Liver (tissue), 3 donors: ENCODE measurements around the gene ACACA.
"Not testable (repeated sequence)": the region's sequence is repeated elsewhere in the genome, so short reads cannot be mapped to it uniquely, and the experiment has no call there.

Source experiments
- ATF3 ChIP-seq: IDR thresholded peaks from 2 replicates; pipeline ENCODE4 v1.6.1; 2016; ENCODE audit warnings: antibody characterized with exemption
- CTCF ChIP-seq: fragments of 150-350 bp; IDR thresholded peaks from 2 replicates; pipeline ENCODE4 v1.5.1; 2017; ENCODE audit warnings: improper control_type of control experiment, low read depth, low read length; ENCODE audit not compliant: missing input control
- FOXA1 ChIP-seq: IDR thresholded peaks from 2 replicates; pipeline ENCODE4 v1.6.1; 2016; ENCODE audit warnings: antibody characterized with exemption
- HNF4G ChIP-seq: IDR thresholded peaks from 2 replicates; pipeline ENCODE4 v1.6.1; 2016; ENCODE audit warnings: antibody characterized with exemption
- JUND ChIP-seq, 2 donors: IDR thresholded peaks; 2 replicates each; pipeline ENCODE4 v1.6.1; 2016; ENCODE audit warnings: antibody characterized with exemption in 2 of 2
- MAX ChIP-seq: IDR thresholded peaks from 2 replicates; pipeline ENCODE4 v1.6.1; 2016; ENCODE audit warnings: antibody characterized with exemption
- NR2F2 ChIP-seq: IDR thresholded peaks from 2 replicates; pipeline ENCODE4 v1.6.1; 2016; ENCODE audit warnings: antibody characterized with exemption
- RAD21 ChIP-seq, 2 donors: IDR thresholded peaks; 2 replicates each; pipeline ENCODE4 v1.6.1; 2016; ENCODE audit warnings: antibody characterized with exemption in 2 of 2, mild to moderate bottlenecking in 2 of 2
- REST ChIP-seq: IDR thresholded peaks from 2 replicates; pipeline ENCODE4 v1.6.1; 2016; ENCODE audit warnings: antibody characterized with exemption, mild to moderate bottlenecking
- RXRA ChIP-seq, 2 donors: IDR thresholded peaks; 2 replicates each; pipeline ENCODE4 v1.6.1; 2017 to 2018; ENCODE audit warnings: antibody characterized with exemption in 2 of 2, mild to moderate bottlenecking in 1 of 2
- SP1 ChIP-seq: IDR thresholded peaks from 2 replicates; pipeline ENCODE4 v1.6.1; 2018; ENCODE audit warnings: antibody characterized with exemption, mild to moderate bottlenecking
- TAF1 ChIP-seq: conservative IDR thresholded peaks from 2 replicates; pipeline ENCODE4 v1.6.1; 2016; ENCODE audit warnings: antibody characterized with exemption, mild to moderate bottlenecking
- YY1 ChIP-seq: IDR thresholded peaks from 2 replicates; pipeline ENCODE4 v1.6.1; 2016; ENCODE audit warnings: antibody characterized with exemption, mild to moderate bottlenecking
- ZBTB33 ChIP-seq: IDR thresholded peaks from 2 replicates; pipeline ENCODE4 v1.6.1; 2016; ENCODE audit warnings: antibody characterized with exemption
- donor health status: healthy.
- donor health status: healthy.

- not testable (repeated sequence) for TF ChIP-seq CTCF; ZBTB33; REST; TAF1; RAD21 (IDR thresholded peaks at IDR 0.05); JUND (IDR thresholded peaks at IDR 0.05); ATF3; YY1; MAX; NR2F2; HNF4G; FOXA1; SP1; RXRA (IDR thresholded peaks at IDR 0.05)
These were observed 263.1 kb downstream of the ACACA start for GRCh38 chr17:37143558-37143957.
